Endothelial cell of umbilical vein (primary cell): ENCODE data around the gene TREM2. TPM values are rescaled to one million over a fixed set of nuclear protein-coding genes. Genes with fewer than 3 reads are reported as not detected.

Source experiments
- BruUV-seq: library from RNA; stranded (reverse); fragments of 400-500 nt; replicated peaks from 2 replicates; lab custom pipeline; 2021; lab: Mats Ljungman, UMichigan
- CTCF ChIA-PET: fragments of 300-600, 350-600 bp; sonication (Branson Sonifier 250); formaldehyde crosslinking; loops from one replicate; lab custom pipeline; 2021; ENCODE audit warnings: antibody characterized with exemption, inconsistent platforms; lab: Charles Lee
- POLR2A ChIA-PET: fragments of 300-600, 350-600 bp; sonication (Branson Sonifier 250); formaldehyde crosslinking; loops from one replicate; lab custom pipeline; 2021; ENCODE audit warnings: antibody characterized with exemption, inconsistent platforms; lab: Charles Lee
- DNase-seq: peaks from one replicate; pipeline ENCODE4 v3.0.0-alpha.2; 2011; ENCODE audit warnings: low read depth, low spot score
- FAIRE-seq: peaks from 2 replicates; lab custom pipeline; 2011; peaks lifted over from hg19 to GRCh38; lab: Jason Lieb, UNC
- H2AFZ ChIP-seq: 2 replicates; pipeline ENCODE4 v1.6.0; 2012; ENCODE audit warnings: low read depth, low read length, control low read depth, inconsistent platforms
- H3K27ac ChIP-seq: 2 replicates; pipeline ENCODE4 v1.5.1; 2011; ENCODE audit warnings: low read depth, mild to moderate bottlenecking, control low read depth, low read length, moderate library complexity; ENCODE audit not compliant: insufficient read depth
- H3K27me3 ChIP-seq, 2 experiments: 2 replicates each; pipeline versions ENCODE4 v1.6.0 to v1.6.1; 2011; ENCODE audit warnings: low read length in 2 of 2, mixed read lengths in 1 of 2; ENCODE audit not compliant: control insufficient read depth in 2 of 2, insufficient read depth in 2 of 2
- H3K36me3 ChIP-seq, 2 experiments: 2 replicates in 1 of 2; 3 replicates in 1 of 2; pipeline ENCODE4 v1.5.1; 2011; ENCODE audit warnings: low read length in 2 of 2, mild to moderate bottlenecking in 1 of 2, moderate library complexity in 1 of 2; ENCODE audit not compliant: control insufficient read depth in 2 of 2, insufficient read depth in 2 of 2; ENCODE audit errors: extremely low read depth in 1 of 2
- H3K4me1 ChIP-seq: 3 replicates; pipeline ENCODE4 v1.5.1; 2011; ENCODE audit warnings: mild to moderate bottlenecking, low read length; ENCODE audit not compliant: control insufficient read depth, insufficient read depth; ENCODE audit errors: extremely low read depth
- H3K4me2 ChIP-seq: 2 replicates; pipeline ENCODE4 v1.6.1; 2011; ENCODE audit warnings: low read length, control low read depth, mixed read lengths; ENCODE audit not compliant: insufficient read depth
- H3K4me3 ChIP-seq, 3 experiments: fragments of 200-600 bp in 1 of 3; sonication (generic), shearing (Covaris generic) in 1 of 3; replicated peaks in 1 of 3; 2 replicates each; pipeline ENCODE4 v1.5.1; 2011 to 2016; ENCODE audit warnings: control low read depth in 3 of 3, low read length in 3 of 3, mild to moderate bottlenecking in 2 of 3, inconsistent platforms in 1 of 3, low read depth in 1 of 3, moderate library complexity in 1 of 3; ENCODE audit not compliant: insufficient read depth in 1 of 3
- H3K79me2 ChIP-seq: 2 replicates; pipeline ENCODE4 v1.6.0; 2012; ENCODE audit warnings: low read length, inconsistent platforms; ENCODE audit not compliant: control insufficient read depth, insufficient read depth
- H3K9ac ChIP-seq: replicated peaks from 2 replicates; pipeline ENCODE3; 2011; ENCODE audit warnings: low read length, control low read depth; ENCODE audit not compliant: insufficient read depth; ENCODE audit errors: extremely low read depth
- H3K9me1 ChIP-seq: replicated peaks from 3 replicates; pipeline ENCODE4 v1.6.0; 2011; ENCODE audit warnings: mild to moderate bottlenecking, low read length; ENCODE audit not compliant: control insufficient read depth, insufficient read depth; ENCODE audit errors: extremely low read depth
- H3K9me3 ChIP-seq: replicated peaks from 2 replicates; pipeline ENCODE4 v1.5.1; 2012; ENCODE audit warnings: low read length, inconsistent platforms; ENCODE audit not compliant: control insufficient read depth, insufficient read depth
- H4K20me1 ChIP-seq: replicated peaks from 2 replicates; pipeline ENCODE3; 2011; ENCODE audit warnings: mild to moderate bottlenecking, low read length; ENCODE audit not compliant: control insufficient read depth, insufficient read depth; ENCODE audit errors: extremely low read depth
- EZH2 ChIP-seq: IDR thresholded peaks from 2 replicates; pipeline ENCODE4 v1.6.1; 2012; ENCODE audit warnings: borderline replicate concordance, low read depth, mild to moderate bottlenecking, moderate library complexity, low read length, inconsistent platforms; ENCODE audit not compliant: severe bottlenecking
- FOS ChIP-seq: IDR thresholded peaks from 2 replicates; pipeline ENCODE4 v1.6.1; 2011; ENCODE audit warnings: mild to moderate bottlenecking, low read length, moderate library complexity, borderline replicate concordance; ENCODE audit not compliant: insufficient read depth
- GATA2 ChIP-seq: IDR thresholded peaks from 2 replicates; pipeline ENCODE4 v1.7.0; 2011; ENCODE audit warnings: low read depth, mild to moderate bottlenecking, moderate library complexity, mixed read lengths, low read length; ENCODE audit not compliant: insufficient read length, insufficient read depth
- JUN ChIP-seq: IDR thresholded peaks from 2 replicates; pipeline ENCODE4 v1.6.1; 2011; ENCODE audit warnings: borderline replicate concordance, low read depth; ENCODE audit not compliant: insufficient read length, insufficient read depth
- MYC ChIP-seq: IDR thresholded peaks from one replicate; pipeline ENCODE4 v1.6.1; 2011; ENCODE audit warnings: mild to moderate bottlenecking, low read depth, low read length
- POLR2A ChIP-seq: IDR thresholded peaks from 2 replicates; pipeline ENCODE4 v1.6.1; 2012; ENCODE audit warnings: low read depth, mild to moderate bottlenecking, control low read depth, low read length
- POLR2AphosphoS5 ChIP-seq: IDR thresholded peaks from 2 replicates; pipeline ENCODE4 v1.6.1; 2012; ENCODE audit warnings: low read depth, mild to moderate bottlenecking, control low read depth, low read length, moderate library complexity; ENCODE audit not compliant: insufficient read depth
- dilution Hi-C: fragments of 300-500 bp; cut with MboI; formaldehyde crosslinking; loops from one replicate; pipeline ENCODE4 v1.15.0; 2019; ENCODE audit warnings: low sequenced_read_pairs; ENCODE audit not compliant: extremely low pct_ligation_motif_present
- intact Hi-C: fragments of 100-400 bp; cut with micrococcal nuclease; formaldehyde crosslinking; loops from one replicate; pipeline ENCODE4 v1.10.0; 2022
- polyA plus RNA-seq, 4 experiments: library from polyadenylated mRNA; depleted of rRNA in 3 of 4; stranded (reverse) in 3 of 4; unstranded in 1 of 4; fragments of >200 nt; gene quantifications; 2 replicates each; pipeline versions ENCODE4 v1.2.1 to v1.2.3, GENCODE V29; 2011 to 2012; ENCODE audit warnings: missing spikeins in 1 of 4
- total RNA-seq: library from RNA; stranded (reverse); gene quantifications from 2 replicates; pipeline ENCODE4 v1.2.3, GENCODE V29; 2021
- TF ChIP-seq, protein P1 (sequence below): IDR thresholded peaks from 2 replicates; pipeline ENCODE4 v1.6.1; 2011; ENCODE audit not compliant: insufficient read depth, insufficient read length
- TF ChIP-seq, protein P2 (sequence below), 2 donors: IDR thresholded peaks; 1 replicate in 1 of 2; 2 replicates in 1 of 2; pipeline ENCODE4 v1.5.1; 2011; ENCODE audit warnings: low read length in 2 of 2, mild to moderate bottlenecking in 2 of 2, moderate library complexity in 2 of 2, control low read depth in 1 of 2, inconsistent platforms in 1 of 2, low read depth in 1 of 2; ENCODE audit not compliant: insufficient read depth in 1 of 2; ENCODE audit errors: extremely low read depth in 1 of 2

Gene TREM2
- total and polyA plus RNA-seq, 2 donors (not counting 3 experiments of a cell fraction or from before 2014, with no cell fraction given) = not detected

DNA sequence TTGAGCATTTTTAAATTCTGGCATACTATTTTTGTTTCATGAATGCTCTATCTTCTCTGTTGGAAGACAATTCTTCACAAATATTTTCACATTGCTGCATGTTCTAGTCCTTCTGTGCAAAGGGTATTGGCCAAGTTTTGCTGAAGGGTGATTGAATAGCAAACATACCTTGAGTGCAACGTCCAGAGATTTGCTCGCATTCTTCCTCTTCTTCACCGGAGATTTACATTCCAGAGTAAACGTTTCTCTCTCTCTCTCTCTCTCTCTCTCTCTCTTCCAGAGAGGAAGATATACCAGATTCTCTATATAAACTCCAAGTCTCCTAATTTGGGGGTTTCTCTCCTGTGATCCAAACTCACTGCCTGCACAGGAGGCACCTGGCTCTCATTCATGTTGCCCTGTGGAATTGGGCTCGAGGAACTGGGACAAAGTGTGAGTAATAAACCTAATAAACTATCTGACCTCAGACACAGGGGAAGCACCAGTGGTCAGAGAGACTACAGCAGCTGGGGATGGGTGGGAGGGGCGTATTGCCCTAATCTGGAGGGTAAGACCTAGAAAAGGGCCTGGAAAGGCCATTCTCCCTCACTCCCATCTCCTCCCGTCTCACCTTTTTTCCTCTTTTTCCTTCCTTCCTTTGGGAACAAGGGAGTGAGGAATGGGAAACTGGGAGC is 7.6 kb downstream of the TREM2 start:
- dilution Hi-C loops = no loop called here
- H3K36me3 ChIP-seq = no peaks in the 10 kb centered on the region

More for the DNA sequence above, 7.6 kb downstream of the TREM2 start:
- H2AFZ ChIP-seq = no peak overlapping the region
- BruUV-seq = no TSS peak
- H3K9ac ChIP-seq = no peak overlapping the region
- no peak overlapping the region for H3K27ac ChIP-seq
- H3K9me1 ChIP-seq = no peaks in the 10 kb centered on the region
- H3K79me2 ChIP-seq = no peaks in the 10 kb centered on the region
- peaks cover 0 to 2% of the 10 kb centered on the region in 2 experiments for H3K27me3 ChIP-seq
- intact Hi-C loops = no loop called here
- POLR2A ChIA-PET = no interaction called here
- DNase-seq (no peak), FAIRE-seq (no peak)
- CTCF ChIA-PET = no interaction called here
- H3K4me3 ChIP-seq = no peak overlapping the region
- no peaks in the 10 kb centered on the region for H3K4me1 ChIP-seq
- no peaks in the 10 kb centered on the region for H4K20me1 ChIP-seq
- no peaks in the 10 kb centered on the region for H3K9me3 ChIP-seq
- H3K4me2 ChIP-seq = no peak overlapping the region
- no peak for TF ChIP-seq POLR2AphosphoS5
- TF ChIP-seq, protein P1, sequence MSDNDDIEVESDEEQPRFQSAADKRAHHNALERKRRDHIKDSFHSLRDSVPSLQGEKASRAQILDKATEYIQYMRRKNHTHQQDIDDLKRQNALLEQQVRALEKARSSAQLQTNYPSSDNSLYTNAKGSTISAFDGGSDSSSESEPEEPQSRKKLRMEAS = no peak
- no peak for TF ChIP-seq GATA2
- no peak for TF ChIP-seq FOS
- no peak for TF ChIP-seq JUN
- no peak for TF ChIP-seq POLR2A
- TF ChIP-seq, protein P2, sequence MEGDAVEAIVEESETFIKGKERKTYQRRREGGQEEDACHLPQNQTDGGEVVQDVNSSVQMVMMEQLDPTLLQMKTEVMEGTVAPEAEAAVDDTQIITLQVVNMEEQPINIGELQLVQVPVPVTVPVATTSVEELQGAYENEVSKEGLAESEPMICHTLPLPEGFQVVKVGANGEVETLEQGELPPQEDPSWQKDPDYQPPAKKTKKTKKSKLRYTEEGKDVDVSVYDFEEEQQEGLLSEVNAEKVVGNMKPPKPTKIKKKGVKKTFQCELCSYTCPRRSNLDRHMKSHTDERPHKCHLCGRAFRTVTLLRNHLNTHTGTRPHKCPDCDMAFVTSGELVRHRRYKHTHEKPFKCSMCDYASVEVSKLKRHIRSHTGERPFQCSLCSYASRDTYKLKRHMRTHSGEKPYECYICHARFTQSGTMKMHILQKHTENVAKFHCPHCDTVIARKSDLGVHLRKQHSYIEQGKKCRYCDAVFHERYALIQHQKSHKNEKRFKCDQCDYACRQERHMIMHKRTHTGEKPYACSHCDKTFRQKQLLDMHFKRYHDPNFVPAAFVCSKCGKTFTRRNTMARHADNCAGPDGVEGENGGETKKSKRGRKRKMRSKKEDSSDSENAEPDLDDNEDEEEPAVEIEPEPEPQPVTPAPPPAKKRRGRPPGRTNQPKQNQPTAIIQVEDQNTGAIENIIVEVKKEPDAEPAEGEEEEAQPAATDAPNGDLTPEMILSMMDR (IDR thresholded peaks at IDR 0.05; ENCODE audit: extremely low read depth in 1 of 2, insufficient read depth in 1 of 2, low read depth in 1 of 2, low read length in 2 of 2) = no peak
- TF ChIP-seq MYC = no peak
- TF ChIP-seq EZH2 = no peak
